Colonic mucosa (tissue), 4 donors: ENCODE results near the gene DMXL1. TPM values are rescaled to one million over a fixed set of nuclear protein-coding genes. Genes with fewer than 3 reads are reported as not detected.
A peak's percentile ranks its signal among the peaks of the same experiment; 100 is the strongest.

Source experiments
- DNase-seq: peaks from one replicate; pipeline ENCODE4 v3.0.0-alpha.2; 2020
- H3K27ac ChIP-seq: fragments of 200-600 bp; one replicate; pipeline ENCODE4 v1.8.0; 2021
- H3K27me3 ChIP-seq: fragments of 200-600 bp; one replicate; pipeline ENCODE4 v1.8.0; 2021
- H3K36me3 ChIP-seq: fragments of 200-600 bp; one replicate; pipeline ENCODE4 v1.8.0; 2021
- H3K4me1 ChIP-seq: fragments of 200-600 bp; one replicate; pipeline ENCODE4 v1.8.0; 2021; ENCODE audit warnings: mild to moderate bottlenecking
- H3K4me3 ChIP-seq: fragments of 200-600 bp; one replicate; pipeline ENCODE4 v1.8.0; 2021
- H3K9ac ChIP-seq, 2 donors: one replicate each; pipeline ENCODE4 v1.7.0; 2013; ENCODE audit warnings: control low read depth in 2 of 2, low read depth in 2 of 2, low read length in 2 of 2
- H3K9me3 ChIP-seq: fragments of 200-600 bp; one replicate; pipeline ENCODE4 v1.8.0; 2021
- intact Hi-C: fragments of 100-400 bp; cut with DNase I; formaldehyde crosslinking; loops from one replicate; pipeline ENCODE4 v1.14.1; 2022
- total RNA-seq, 2 donors: library from RNA; stranded (reverse); fragmentation: NEBNext Ultra II Directional in 1 of 2; extraction: Animal tissue kit (Norgen Biotek cat#: 25700) in 1 of 2; gene quantifications; one replicate each; pipeline ENCODE4 v1.2.1, GENCODE V29; 2021
- TF ChIP-seq, protein P1 (sequence below): fragments of 200-600 bp; IDR thresholded peaks from one replicate; pipeline ENCODE4 v1.8.0; 2022; ENCODE audit warnings: antibody characterized with exemption, mild to moderate bottlenecking
- donor health status: healthy.
- donor health status: DM: no; HTN: no; CAD: no.
- donor health status: DM: no; HTN: no; CAD: no.

The DMXL1 gene
- total RNA-seq, 2 donors from 2014 or later: 28.7 to 38.3 TPM

DNA sequence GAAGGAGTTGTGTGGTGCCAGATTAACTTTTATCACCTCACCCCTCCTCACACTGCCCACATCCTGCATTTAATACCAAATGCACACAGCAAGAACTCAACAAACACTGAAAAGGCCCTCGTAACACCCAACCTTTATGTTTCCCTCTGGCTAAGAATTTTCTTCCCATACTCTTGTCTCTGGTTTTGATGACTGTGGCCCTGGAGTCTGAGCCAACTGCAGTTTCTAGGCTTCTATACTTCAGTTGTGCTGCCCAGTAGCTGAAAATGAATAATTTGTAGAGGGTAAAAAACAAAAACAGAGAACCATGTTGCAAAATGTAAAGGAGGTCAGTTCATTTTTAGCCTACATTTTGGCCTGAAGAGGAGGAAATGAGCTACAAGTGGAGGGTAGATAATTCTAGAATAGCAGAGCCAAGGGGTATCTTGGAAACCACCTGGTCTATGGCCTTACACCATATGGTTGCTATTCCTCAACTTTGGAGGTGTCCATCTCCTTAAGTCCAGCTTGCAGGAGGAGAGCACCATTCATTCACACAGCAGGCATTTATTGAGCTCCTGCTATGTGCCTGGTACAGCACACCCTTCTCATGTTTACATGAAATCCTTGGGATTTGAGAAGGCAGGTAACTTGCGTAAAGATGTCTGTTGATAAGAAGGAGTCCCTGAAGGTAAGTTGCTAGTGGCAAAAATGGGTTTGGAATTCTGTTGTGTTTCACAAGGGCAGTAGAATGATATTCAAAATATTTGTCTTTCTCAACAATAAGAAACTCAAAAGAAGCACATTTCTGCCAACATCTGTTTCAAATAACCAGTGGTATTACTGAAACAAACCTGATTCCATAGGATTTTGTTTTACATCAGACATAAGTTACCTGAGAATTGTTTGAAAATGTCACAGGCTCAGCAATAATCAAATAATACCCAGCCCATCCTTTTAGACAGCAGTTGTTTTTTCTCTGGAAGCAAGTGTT, 201.2 kb downstream of the DMXL1 start:
- Histone ChIP-seq H3K4me3 (no peak overlapping the region), H3K9me3 (no peaks in the 10 kb centered on the region), H3K4me1 (peaks cover 8% of the 10 kb centered on the region), H3K27me3 (no peaks in the 10 kb centered on the region), H3K9ac (no peak overlapping the region), H3K36me3 (no peaks in the 10 kb centered on the region), H3K27ac (no peak overlapping the region)
- TF ChIP-seq, protein P1, sequence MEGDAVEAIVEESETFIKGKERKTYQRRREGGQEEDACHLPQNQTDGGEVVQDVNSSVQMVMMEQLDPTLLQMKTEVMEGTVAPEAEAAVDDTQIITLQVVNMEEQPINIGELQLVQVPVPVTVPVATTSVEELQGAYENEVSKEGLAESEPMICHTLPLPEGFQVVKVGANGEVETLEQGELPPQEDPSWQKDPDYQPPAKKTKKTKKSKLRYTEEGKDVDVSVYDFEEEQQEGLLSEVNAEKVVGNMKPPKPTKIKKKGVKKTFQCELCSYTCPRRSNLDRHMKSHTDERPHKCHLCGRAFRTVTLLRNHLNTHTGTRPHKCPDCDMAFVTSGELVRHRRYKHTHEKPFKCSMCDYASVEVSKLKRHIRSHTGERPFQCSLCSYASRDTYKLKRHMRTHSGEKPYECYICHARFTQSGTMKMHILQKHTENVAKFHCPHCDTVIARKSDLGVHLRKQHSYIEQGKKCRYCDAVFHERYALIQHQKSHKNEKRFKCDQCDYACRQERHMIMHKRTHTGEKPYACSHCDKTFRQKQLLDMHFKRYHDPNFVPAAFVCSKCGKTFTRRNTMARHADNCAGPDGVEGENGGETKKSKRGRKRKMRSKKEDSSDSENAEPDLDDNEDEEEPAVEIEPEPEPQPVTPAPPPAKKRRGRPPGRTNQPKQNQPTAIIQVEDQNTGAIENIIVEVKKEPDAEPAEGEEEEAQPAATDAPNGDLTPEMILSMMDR: no peak
- no peak for DNase-seq
- intact Hi-C loops: no loop called here

GRCh38 chr5:119273391-119273839, 202.5 kb downstream of the DMXL1 start:
- H3K4me3 ChIP-seq: no peak overlapping the region
- H3K36me3 ChIP-seq: no peaks in the 10 kb centered on the region
- intact Hi-C loops: no loop called here
- no peak for DNase-seq
- no peak overlapping the region for H3K9ac ChIP-seq
- H3K27ac ChIP-seq: peak overlapping the region; percentile 24
- H3K9me3 ChIP-seq: no peaks in the 10 kb centered on the region
- no peaks in the 10 kb centered on the region for H3K27me3 ChIP-seq
- H3K4me1 ChIP-seq: peaks cover 5% of the 10 kb centered on the region
- TF ChIP-seq, protein P1: no peak

- Histone ChIP-seq H3K27me3 (no peaks in the 10 kb centered on the region), H3K4me3 (no peak overlapping the region), H3K9me3 (no peaks in the 10 kb centered on the region), H3K27ac (peak overlapping the region; percentile 46), H3K36me3 (no peaks in the 10 kb centered on the region), H3K4me1 (peaks cover 5% of the 10 kb centered on the region), H3K9ac (peak overlapping the region in 1 of 2 donors; percentile 25)
- TF ChIP-seq, protein P1: no peak
- intact Hi-C loops: no loop called here
- peak; percentile 56 for DNase-seq
Measured at GRCh38 chr5:119274030-119274766, 203.3 kb downstream of the DMXL1 start.

DNA sequence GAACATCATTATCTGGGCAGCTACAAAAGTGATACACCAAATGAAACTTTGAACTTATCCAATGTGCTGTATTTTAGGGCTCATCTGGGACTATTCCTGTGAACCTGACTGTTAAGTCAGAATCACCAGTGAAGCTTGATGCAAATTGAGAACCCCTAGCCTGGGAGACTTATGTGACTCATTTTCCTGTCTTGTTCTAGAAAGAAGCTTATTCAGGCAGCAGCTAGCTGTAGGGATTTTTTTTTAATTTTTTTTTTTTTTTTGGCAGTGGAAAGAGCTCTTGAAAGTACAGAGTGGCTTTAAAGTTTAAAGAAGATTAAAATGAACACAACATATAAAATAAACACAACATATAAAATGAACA, 203.9 kb downstream of the DMXL1 start:
- H3K4me1 ChIP-seq: peaks cover 5% of the 10 kb centered on the region
- H3K4me3 ChIP-seq: no peak overlapping the region
- intact Hi-C loops: no loop called here
- no peaks in the 10 kb centered on the region for H3K27me3 ChIP-seq
- H3K27ac ChIP-seq: peak overlapping the region; percentile 46
- H3K36me3 ChIP-seq: no peaks in the 10 kb centered on the region
- no peak overlapping the region for H3K9ac ChIP-seq
- TF ChIP-seq, protein P1: no peak
- DNase-seq: no peak
- no peaks in the 10 kb centered on the region for H3K9me3 ChIP-seq

DNA sequence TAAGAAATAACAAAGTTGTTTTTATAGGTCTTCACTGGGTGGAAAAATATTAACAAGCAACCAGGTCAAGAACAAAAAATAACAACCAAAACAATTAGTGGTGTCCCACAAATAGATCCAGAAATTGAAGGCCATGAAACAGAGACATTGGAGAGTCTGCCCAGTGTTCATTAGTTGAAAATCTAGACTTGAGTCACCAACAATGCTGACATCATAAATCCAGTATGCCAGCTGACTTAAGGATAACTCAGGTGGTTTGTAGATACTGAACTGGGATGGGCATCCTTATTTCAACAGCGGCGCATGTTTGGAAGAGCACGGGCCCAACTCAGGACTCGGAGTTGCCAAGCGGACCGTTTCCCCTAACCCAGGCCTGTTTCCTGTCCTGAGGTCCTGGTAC, 204.3 kb downstream of the DMXL1 start:
- peak overlapping the region; percentile 46 for H3K27ac ChIP-seq
- H3K27me3 ChIP-seq: no peaks in the 10 kb centered on the region
- TF ChIP-seq, protein P1: no peak
- H3K4me3 ChIP-seq: no peak overlapping the region
- no peak overlapping the region for H3K9ac ChIP-seq
- intact Hi-C loops: no loop called here
- no peaks in the 10 kb centered on the region for H3K36me3 ChIP-seq
- H3K4me1 ChIP-seq: peaks cover 5% of the 10 kb centered on the region
- no peak for DNase-seq
- no peaks in the 10 kb centered on the region for H3K9me3 ChIP-seq
